HepG2 (cell line): ENCODE measurements around the gene ZC3H15. TPM values are rescaled to one million over a fixed set of nuclear protein-coding genes. Genes with fewer than 3 reads are reported as not detected.
"Not testable (repeated sequence)": the region's sequence is repeated elsewhere in the genome, so short reads cannot be mapped to it uniquely, and the experiment has no call there.

Experiments used
- ATAC-seq: fragments of 200-7000 bp; cut with Tn5 transposase; 3 replicates; pipeline ENCODE4 v1.9.1; 2020; ENCODE audit warnings: mild to moderate bottlenecking, moderate library complexity
- BruUV-seq: library from RNA; stranded (reverse); fragments of 400-500 nt; replicated peaks from 2 replicates; lab custom pipeline; 2021; lab: Mats Ljungman, UMichigan
- CTCF ChIA-PET: fragments of 300-600 bp; formaldehyde crosslinking; extraction: SDS; loops from one replicate; lab custom pipeline; 2021; ENCODE audit warnings: low total read pairs, inconsistent platforms, low intra/inter-chr PET ratio; lab: Yijun Ruan, JAX
- POLR2A ChIA-PET: fragments of 350-600 bp; sonication (Branson Sonifier 250); formaldehyde crosslinking; loops from one replicate; lab custom pipeline; 2020; ENCODE audit warnings: antibody characterized with exemption, inconsistent platforms; lab: Yijun Ruan, JAX
- DNase-seq: peaks from one replicate; pipeline ENCODE4 v3.0.0-alpha.2; 2015; ENCODE audit warnings: low spot score
- FAIRE-seq: peaks from 3 replicates; lab custom pipeline; 2011; peaks lifted over from hg19 to GRCh38; lab: Jason Lieb, UNC
- H2AFZ ChIP-seq: one replicate; pipeline ENCODE4 v1.6.1; 2011; ENCODE audit warnings: low read length, inconsistent platforms
- H3K27ac ChIP-seq: fragments of 300-600 bp; 3 replicates; pipeline ENCODE4 v1.8.0; 2011; ENCODE audit warnings: mixed run types, mild to moderate bottlenecking, mixed read lengths, low read length, inconsistent platforms; ENCODE audit not compliant: insufficient read depth; ENCODE audit errors: extremely low read length
- H3K27me3 ChIP-seq, 2 experiments: fragments of 200-600 bp in 1 of 2; 2 replicates in 1 of 2; 3 replicates in 1 of 2; pipeline versions ENCODE4 v1.6.0 to v1.8.0; 2011; ENCODE audit warnings: low read length in 2 of 2, mild to moderate bottlenecking in 2 of 2, moderate library complexity in 2 of 2, inconsistent platforms in 1 of 2; ENCODE audit not compliant: insufficient read depth in 2 of 2, control insufficient read depth in 1 of 2
- H3K36me3 ChIP-seq, 2 experiments: fragments of 200-600 bp in 1 of 2; replicated peaks in 1 of 2; 2 replicates in 1 of 2; 3 replicates in 1 of 2; pipeline versions ENCODE4 v1.5.1 to v1.8.0; 2011; ENCODE audit warnings: low read length in 2 of 2, inconsistent platforms in 1 of 2; ENCODE audit not compliant: insufficient read depth in 2 of 2, control insufficient read depth in 1 of 2
- H3K4me1 ChIP-seq: 2 replicates; pipeline ENCODE4 v1.5.1; 2012; ENCODE audit warnings: low read length, inconsistent platforms; ENCODE audit not compliant: insufficient read depth
- H3K4me2 ChIP-seq: 2 replicates; pipeline ENCODE4 v1.6.0; 2011; ENCODE audit warnings: low read depth, low read length, inconsistent platforms
- H3K4me3 ChIP-seq, 3 experiments: fragments of 200-600 bp in 1 of 3; sonication (generic), shearing (Covaris generic) in 1 of 3; replicated peaks in 1 of 3; 2 replicates each; pipeline ENCODE4 v1.5.1; 2011 to 2016; ENCODE audit warnings: low read length in 3 of 3, inconsistent platforms in 2 of 3, low read depth in 2 of 3, mild to moderate bottlenecking in 2 of 3, control low read depth in 1 of 3, mixed read lengths in 1 of 3; ENCODE audit not compliant: insufficient read depth in 1 of 3
- H3K79me2 ChIP-seq: one replicate; pipeline ENCODE4 v1.6.1; 2011; ENCODE audit warnings: low read length, inconsistent platforms; ENCODE audit not compliant: insufficient read depth
- H3K9ac ChIP-seq: 2 replicates; pipeline ENCODE4 v1.6.0; 2011; ENCODE audit warnings: mild to moderate bottlenecking, low read depth, low read length, inconsistent platforms; ENCODE audit not compliant: insufficient read depth
- H3K9me3 ChIP-seq: 2 replicates; pipeline ENCODE4 v1.5.1; 2012; ENCODE audit warnings: mild to moderate bottlenecking, low read length
- H4K20me1 ChIP-seq: 2 replicates; pipeline ENCODE4 v1.6.0; 2011; ENCODE audit warnings: inconsistent platforms, mild to moderate bottlenecking, low read length, moderate library complexity; ENCODE audit not compliant: insufficient read depth
- DZIP1 ChIP-seq: sonication (generic); formaldehyde crosslinking; IDR thresholded peaks from 2 replicates; pipeline ENCODE4 v1.5.0; 2020; ENCODE audit warnings: mild to moderate bottlenecking, missing genetic modification reagents
- HMGXB4 ChIP-seq, 2 experiments: sonication (generic) in 1 of 2; formaldehyde crosslinking in 1 of 2; IDR thresholded peaks; 2 replicates each; pipeline versions ENCODE4 v1.4.0 to v1.6.1; 2018 to 2020; ENCODE audit warnings: missing genetic modification reagents in 2 of 2, borderline replicate concordance in 1 of 2, low read depth in 1 of 2, mild to moderate bottlenecking in 1 of 2, missing biosample characterization in 1 of 2
- HOXA3 ChIP-seq: sonication (generic); formaldehyde crosslinking; IDR thresholded peaks from 2 replicates; pipeline ENCODE4 v1.5.0; 2020; ENCODE audit warnings: missing genetic modification reagents
- KMT2A ChIP-seq: sonication (generic); formaldehyde crosslinking; IDR thresholded peaks from 2 replicates; pipeline ENCODE4 v1.4.0; 2020; ENCODE audit warnings: missing genetic modification reagents
- U2AF1 ChIP-seq: fragments of 200-400 bp; formaldehyde crosslinking; optimal IDR thresholded peaks from 2 replicates; pipeline ENCODE3; 2017; ENCODE audit warnings: mild to moderate bottlenecking, low read depth, low read length
- ZKSCAN5 ChIP-seq: sonication (generic); formaldehyde crosslinking; IDR thresholded peaks from 2 replicates; pipeline ENCODE4 v1.5.1; 2020; ENCODE audit warnings: mild to moderate bottlenecking, missing genetic modification reagents
- ZMYM2 ChIP-seq: sonication (generic); formaldehyde crosslinking; IDR thresholded peaks from 2 replicates; pipeline ENCODE4 v1.8.0; 2022; ENCODE audit warnings: mild to moderate bottlenecking, missing genetic modification reagents
- ZMYM3 ChIP-seq: sonication (generic); formaldehyde crosslinking; IDR thresholded peaks from 2 replicates; pipeline ENCODE4 v1.5.1; 2020; ENCODE audit warnings: mild to moderate bottlenecking, missing genetic modification reagents
- WGBS: methylation state at CpG from one replicate; pipeline ENCODE4 v1.1.6; 2017; ENCODE audit warnings: low lambda C conversion rate; 5-methylcytosine and 5-hydroxymethylcytosine counted together
- in situ Hi-C: cut with HindIII; loops from 2 replicates; pipeline ENCODE4 v1.10.0; 2017; ENCODE audit warnings: low pct_unique_long_range_greater_than_20kb; ENCODE audit not compliant: extremely low pct_ligation_motif_present
- intact Hi-C: fragments of 100-400 bp; cut with micrococcal nuclease; formaldehyde crosslinking; loops from one replicate; pipeline ENCODE4 v1.10.0; 2022; ENCODE audit not compliant: unreplicated experiment
- polyA plus RNA-seq, 8 experiments: library from polyadenylated mRNA; depleted of rRNA in 3 of 8; stranded (reverse) in 7 of 8; unstranded in 1 of 8; fragments of >200 nt; fragmentation: Illumina TruSeq in 4 of 8; extraction: Trizol in 4 of 8; gene quantifications; 2 replicates each; pipeline versions ENCODE4 v1.2.1 to v1.2.3, GENCODE V29; 2011 to 2016; ENCODE audit warnings: low read depth in 4 of 8, missing spikeins in 1 of 8, mixed read lengths in 1 of 8; ENCODE audit not compliant: insufficient read depth in 1 of 8
- total RNA-seq, 5 experiments: library from RNA; depleted of rRNA; stranded (reverse); fragments of >200 nt; fragmentation: Illumina TruSeq; extraction: Trizol; gene quantifications; 2 replicates each; pipeline ENCODE4 v1.2.3, GENCODE V29; 2016; ENCODE audit warnings: low read depth in 1 of 5

ZC3H15 gene
- total and polyA plus RNA-seq, 2 of the 13 experiments (the other 11 are each of a cell fraction or from before 2014, with no cell fraction given) = 84.6 to 168 TPM

- TF ChIP-seq DZIP1 (CRISPR knock-in tag) (no peak), ZMYM2 (CRISPR knock-in tag) (no peak), HOXA3 (CRISPR knock-in tag) (no peak), ZMYM3 (CRISPR knock-in tag) (no peak), U2AF1 (no peak), HMGXB4 (CRISPR knock-in tag; IDR thresholded peaks at IDR 0.05; ENCODE audit: borderline replicate concordance in 1 of 2, low read depth in 1 of 2) (no peak), ZKSCAN5 (no peak), KMT2A (no peak)
- TF ChIP-seq, all 625 proteins: peak for 0
These were observed 18.6 kb upstream of the ZC3H15 start (continued) for GRCh38 chr2:186467421-186467820.

GRCh38 chr2:186472722-186473493 is 13.2 kb upstream of the ZC3H15 start:
- 90% methylated on average over 10 of the region's 49 CpGs for WGBS
- intact Hi-C loops, H3K9ac ChIP-seq, BruUV-seq, H2AFZ ChIP-seq, CTCF ChIA-PET, ATAC-seq, H3K27me3 ChIP-seq, POLR2A ChIA-PET, H4K20me1 ChIP-seq, H3K4me1 ChIP-seq, H3K79me2 ChIP-seq, H3K4me2 ChIP-seq, H3K4me3 ChIP-seq, DNase-seq, H3K36me3 ChIP-seq, H3K27ac ChIP-seq, FAIRE-seq: not testable (repeated sequence)
- peaks cover 14% of the 10 kb centered on the region for H3K9me3 ChIP-seq
- in situ Hi-C loops = loop anchor here (25.0 kb wide), 4 partner anchors 486 to 1261 kb away; no protein-coding TSS in a partner anchor

- POLR2A ChIA-PET, H3K4me3 ChIP-seq, intact Hi-C loops, H2AFZ ChIP-seq, H3K27me3 ChIP-seq, DNase-seq, H4K20me1 ChIP-seq, H3K4me1 ChIP-seq, H3K36me3 ChIP-seq, H3K9ac ChIP-seq, H3K79me2 ChIP-seq, FAIRE-seq, ATAC-seq, CTCF ChIA-PET, H3K4me2 ChIP-seq, BruUV-seq, H3K27ac ChIP-seq: not testable (repeated sequence)
- WGBS = 98% methylated on average over 1 of the region's 1 CpG
- peaks cover 14% of the 10 kb centered on the region for H3K9me3 ChIP-seq
- in situ Hi-C loops = loop anchor here (25.0 kb wide), 4 partner anchors 487 to 1262 kb away; no protein-coding TSS in a partner anchor
These were observed 11.8 kb upstream of the ZC3H15 start for GRCh38 chr2:186474239-186474638.
